Measurements from ENCODE around the gene KLRB1. TPM values are rescaled to one million over a fixed set of nuclear protein-coding genes. Genes with fewer than 3 reads are reported as not detected.
"Not testable (repeated sequence)": the region's sequence is repeated elsewhere in the genome, so short reads cannot be mapped to it uniquely, and the experiment has no call there.

Gene KLRB1
- total RNA-seq, 1 donor from 2014 or later: 1.1 TPM

- intact Hi-C loops (cut with micrococcal nuclease): no loop called here
Measured at GRCh38 chr12:9626291-9626690, 18.6 kb upstream of the KLRB1 start.

- intact Hi-C loops (cut with micrococcal nuclease): no loop called here
Measured at GRCh38 chr12:9625019-9625418, 17.3 kb upstream of the KLRB1 start.

- intact Hi-C loops (cut with micrococcal nuclease): no loop called here
Measured at GRCh38 chr12:9619411-9620179, 11.9 kb upstream of the KLRB1 start.

- intact Hi-C loops (cut with micrococcal nuclease): not testable (repeated sequence)
Measured at GRCh38 chr12:9618906-9619305, 11.2 kb upstream of the KLRB1 start.

DNA sequence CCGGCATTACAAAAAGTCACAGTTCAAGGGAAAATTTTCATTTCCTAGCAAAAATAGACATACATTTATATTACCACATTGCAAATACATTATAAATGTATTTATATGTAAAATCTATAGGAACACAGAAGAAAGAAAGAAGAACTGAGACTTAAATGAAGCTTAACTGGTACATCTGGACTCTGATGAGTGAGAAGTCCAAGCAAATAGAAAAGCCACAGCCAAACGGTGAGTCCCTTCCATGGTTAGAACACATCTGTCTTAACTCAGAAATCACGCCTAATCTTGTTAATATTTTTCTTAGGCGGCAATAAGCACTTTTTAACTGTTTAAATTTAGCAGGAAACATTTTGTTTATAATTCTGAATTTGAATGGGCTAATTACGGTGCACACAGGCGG is 9.4 kb upstream of the KLRB1 start:
- intact Hi-C loops (cut with micrococcal nuclease): no loop called here

DNA sequence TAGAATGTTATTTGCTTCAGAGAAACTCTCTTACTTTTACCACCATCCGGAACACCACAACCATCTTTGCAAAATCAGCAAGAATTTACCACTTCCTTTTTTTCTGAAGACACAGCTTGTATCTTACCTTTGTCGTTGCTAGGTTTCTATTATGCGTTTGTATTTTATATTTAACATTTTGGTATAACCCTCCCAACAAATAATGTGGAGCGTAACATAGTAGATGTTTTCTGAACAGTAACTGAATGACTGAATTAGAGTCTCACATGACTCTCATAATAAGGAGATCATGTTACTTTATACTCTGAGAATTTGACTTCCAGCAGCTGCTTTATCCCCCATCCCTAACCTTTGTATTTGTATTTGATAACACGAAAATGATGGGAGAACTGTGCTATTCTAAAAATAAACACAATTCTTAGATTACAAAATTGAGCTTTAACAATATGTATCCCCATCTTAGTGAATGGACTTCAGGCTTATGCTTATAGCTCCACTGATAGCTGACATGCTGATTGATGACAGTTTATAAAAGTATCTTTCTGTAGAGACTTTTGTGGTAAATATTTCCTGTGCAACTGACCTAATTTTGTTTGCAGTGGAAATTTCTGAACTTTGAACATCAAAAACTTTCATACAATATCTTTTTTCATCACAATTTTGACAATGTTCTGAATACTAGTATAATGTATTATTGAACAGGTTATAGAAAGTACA is 7.9 kb upstream of the KLRB1 start:
- intact Hi-C loops (cut with micrococcal nuclease): no loop called here

- intact Hi-C loops (cut with micrococcal nuclease): not testable (repeated sequence)
Measured at GRCh38 chr12:9610606-9611005, 2.9 kb upstream of the KLRB1 start.

GRCh38 chr12:9606736-9607372 is 862 bp downstream of the KLRB1 start:
- intact Hi-C loops (cut with micrococcal nuclease): no loop called here

GRCh38 chr12:9606247-9606646 is 1.5 kb downstream of the KLRB1 start:
- intact Hi-C loops (cut with micrococcal nuclease): no loop called here

DNA sequence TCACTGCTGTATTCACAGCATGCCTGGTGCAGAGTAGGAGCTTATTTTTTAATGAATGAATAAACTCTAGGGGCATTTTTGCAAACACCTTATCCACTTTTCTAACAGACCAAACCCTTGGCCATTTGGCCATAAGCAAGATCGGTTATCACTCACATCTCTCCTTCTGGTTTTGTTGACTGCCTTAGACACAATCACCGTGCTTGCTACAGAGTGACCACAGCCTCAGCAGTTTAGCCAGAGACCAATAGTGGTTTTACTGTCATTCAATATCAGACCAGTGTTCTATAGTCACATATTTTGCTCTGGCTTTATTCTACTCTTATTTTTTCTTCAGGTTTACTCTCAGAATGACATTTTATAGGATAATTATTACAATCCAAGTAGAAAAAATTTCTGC is 2.2 kb downstream of the KLRB1 start:
- intact Hi-C loops (cut with micrococcal nuclease): no loop called here

- intact Hi-C loops (cut with micrococcal nuclease): no loop called here
Measured at GRCh38 chr12:9604287-9604686, 3.4 kb downstream of the KLRB1 start.

- intact Hi-C loops (cut with micrococcal nuclease): not testable (repeated sequence)
Measured at GRCh38 chr12:9600426-9600825, 7.3 kb downstream of the KLRB1 start.

DNA sequence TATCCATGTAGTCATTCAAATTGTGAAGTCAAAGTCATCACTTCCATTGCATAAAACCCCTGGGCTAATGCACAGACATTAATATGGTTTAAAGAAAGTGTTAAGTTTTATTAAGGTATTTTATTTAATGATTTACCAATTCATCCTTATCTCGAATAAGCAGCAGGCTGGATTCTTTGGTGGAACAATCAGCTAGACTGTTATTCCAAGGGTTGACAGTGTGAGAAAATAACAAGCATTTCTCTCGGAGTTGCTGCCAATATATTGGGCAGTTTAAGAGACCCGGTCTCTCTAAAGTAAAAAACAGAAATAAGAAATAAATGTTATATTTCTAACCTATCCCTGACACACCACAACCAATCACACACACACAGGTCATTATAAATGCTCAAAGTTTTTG is 9.4 kb downstream of the KLRB1 start:
- intact Hi-C loops (cut with micrococcal nuclease): no loop called here

DNA sequence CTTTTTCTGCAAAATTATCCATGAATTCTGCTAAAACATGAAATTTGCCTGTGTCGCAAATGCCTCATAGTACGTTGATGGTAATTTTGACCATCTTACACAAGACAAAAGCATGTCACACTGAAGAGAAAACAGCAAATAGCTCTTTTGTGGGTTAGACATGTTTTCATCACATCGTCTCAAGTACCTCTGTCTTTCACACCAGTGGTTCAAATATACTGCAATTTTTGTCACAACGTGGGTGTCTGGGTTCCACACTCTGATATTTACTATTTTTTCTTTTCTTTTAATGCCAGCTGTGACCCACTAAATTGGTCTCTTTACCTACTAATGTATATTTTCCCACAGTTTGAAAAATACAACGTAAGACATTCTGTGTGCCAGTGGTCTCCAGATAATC is 10.4 kb downstream of the KLRB1 start:
- intact Hi-C loops (cut with micrococcal nuclease): no loop called here

GRCh38 chr12:9590441-9590840 is 17.3 kb downstream of the KLRB1 start:
- intact Hi-C loops (cut with micrococcal nuclease): no loop called here

GRCh38 chr12:9588749-9589148 is 19.0 kb downstream of the KLRB1 start:
- intact Hi-C loops (cut with micrococcal nuclease): no loop called here

DNA sequence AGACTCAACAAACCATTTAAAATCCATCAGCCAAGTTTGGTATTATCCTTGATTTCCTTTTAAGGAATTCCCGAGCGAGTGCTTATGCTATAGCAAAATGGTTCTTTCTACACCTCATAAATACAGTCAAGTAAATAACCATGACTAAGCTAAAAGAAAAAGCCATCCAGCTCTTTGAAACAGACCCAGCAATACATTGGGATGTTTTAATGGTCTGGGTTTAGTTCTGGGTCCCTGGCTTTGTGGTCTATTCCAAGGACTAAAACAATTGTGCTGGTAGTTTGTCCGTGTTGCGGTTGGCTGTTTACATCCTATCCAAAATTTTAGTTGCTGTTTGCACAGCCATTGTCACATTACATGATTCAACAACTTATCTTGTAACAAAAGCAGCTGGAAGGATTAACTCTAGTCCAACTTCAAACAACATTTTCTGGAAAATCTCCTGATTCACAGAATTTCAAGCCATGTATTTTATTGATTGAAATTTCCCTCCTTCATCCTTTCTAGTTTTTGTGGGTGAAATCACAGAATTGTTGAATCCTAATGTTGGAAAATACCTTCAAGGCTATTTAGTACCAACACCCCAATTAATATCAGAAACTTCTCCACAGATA is 19.6 kb downstream of the KLRB1 start:
- intact Hi-C loops (cut with micrococcal nuclease): no loop called here

DNA sequence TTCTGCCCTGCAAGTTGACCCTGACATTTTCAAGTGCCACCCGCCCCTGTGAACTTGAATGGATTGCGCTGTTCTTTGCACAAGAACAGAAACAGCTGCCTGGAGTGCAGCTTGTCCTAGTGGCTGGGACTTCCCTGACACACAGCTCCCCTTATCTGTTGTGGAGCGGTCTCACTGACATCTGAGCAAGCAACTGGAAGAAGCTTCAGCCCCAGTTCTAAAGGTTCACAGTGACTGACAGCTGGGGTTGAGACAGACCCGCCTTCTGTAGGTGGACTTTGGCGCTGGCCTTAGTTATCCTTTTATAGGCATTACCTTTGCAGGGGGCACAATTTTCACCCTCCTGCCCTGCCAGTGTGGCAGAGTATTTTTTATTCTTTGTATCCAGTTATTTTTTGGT is 30.0 kb downstream of the KLRB1 start:
- intact Hi-C loops (cut with micrococcal nuclease): not testable (repeated sequence)

DNA sequence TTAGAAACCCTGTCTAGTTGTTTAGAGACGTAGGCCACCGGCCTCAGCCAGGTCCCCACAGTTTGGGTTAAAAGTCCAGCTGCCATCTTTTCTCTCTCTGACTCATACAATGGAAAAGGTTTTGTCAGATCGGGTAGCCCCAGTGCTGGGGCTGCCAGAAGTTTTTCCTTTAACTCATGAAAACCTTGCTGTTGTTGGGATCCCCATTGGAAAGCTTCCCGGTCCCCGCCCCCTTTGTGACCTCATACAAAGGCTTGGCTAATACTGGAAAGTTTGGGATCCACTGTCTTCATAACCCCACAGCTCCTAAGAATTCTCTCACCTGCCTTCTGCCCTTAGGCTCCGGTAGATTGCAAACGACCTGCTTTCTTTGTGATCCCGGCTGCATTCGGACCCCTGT is 40.6 kb downstream of the KLRB1 start:
- intact Hi-C loops (cut with micrococcal nuclease): not testable (repeated sequence)

GRCh38 chr12:9566113-9566512 is 41.6 kb downstream of the KLRB1 start:
- intact Hi-C loops (cut with micrococcal nuclease): not testable (repeated sequence)

GRCh38 chr12:9564418-9564817 is 43.3 kb downstream of the KLRB1 start:
- intact Hi-C loops (cut with micrococcal nuclease): not testable (repeated sequence)

DNA sequence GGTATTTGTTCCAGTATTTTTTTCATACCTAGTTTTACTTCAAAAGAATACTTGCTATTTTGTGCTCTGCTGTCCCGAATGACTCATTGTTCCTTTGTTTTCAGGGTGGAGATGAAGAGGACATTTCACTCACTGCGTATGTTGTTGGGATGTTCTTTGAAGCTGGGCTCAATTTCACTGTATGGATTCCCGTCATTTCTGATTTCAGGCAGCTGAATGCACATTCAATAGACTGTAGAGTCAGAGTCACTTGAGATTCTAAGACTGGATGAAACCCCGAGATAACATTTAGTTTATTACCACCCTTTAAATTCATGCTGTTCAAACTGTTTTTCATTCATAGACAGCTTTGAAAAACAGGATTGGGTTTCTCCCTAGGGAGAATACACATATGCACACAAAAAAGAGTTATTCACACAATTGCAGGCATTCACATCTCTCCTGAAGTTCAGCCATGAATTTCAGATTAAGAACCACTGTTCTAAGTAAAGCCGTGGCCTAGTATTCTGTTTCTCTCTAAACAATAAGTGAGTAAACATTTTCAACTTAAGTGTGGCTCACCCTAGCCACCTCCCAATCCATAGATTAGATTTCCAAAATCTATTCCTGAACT is 44.8 kb downstream of the KLRB1 start:
- intact Hi-C loops (cut with micrococcal nuclease): not testable (repeated sequence)

All from T-helper 2 cell treated with Interferon-gamma antibody and Interleukin-4, amounts not matched to agents 100 ng/mL and 5 ng/mL, for 36 hours (primary cell).